DMS 273 treated with DMSO at 0.1 percent for 48 hours (cell line): ENCODE data around the gene ITIH6.

Experiments used
- DNase-seq: peaks from one replicate; lab custom pipeline; 2025; lab: John Stamatoyannopoulos, UW

Gene ITIH6

GRCh38 chrX:54710920-54711319 is 87.1 kb downstream of the ITIH6 start:
- DNase-seq: no peak

- DNase-seq: no peak
These were observed 89.7 kb downstream of the ITIH6 start for GRCh38 chrX:54708404-54708803.
